Fibroblast of lung (primary cell): ENCODE measurements around the gene PIAS4.

Source experiments
- EZH2 ChIP-seq: IDR thresholded peaks from 2 replicates; pipeline ENCODE4 v1.5.1; 2012; ENCODE audit warnings: low read length, control low read depth, mild to moderate bottlenecking; ENCODE audit errors: missing control alignments
- TF ChIP-seq, protein P1 (sequence below), 2 donors: IDR thresholded peaks in 1 of 2; conservative IDR thresholded peaks in 1 of 2; 1 replicate in 1 of 2; 2 replicates in 1 of 2; pipeline ENCODE4 v1.5.1; 2011 to 2012; ENCODE audit warnings: low read length in 2 of 2, control low read depth in 1 of 2, inconsistent platforms in 1 of 2, low read depth in 1 of 2, mild to moderate bottlenecking in 1 of 2

DNA sequence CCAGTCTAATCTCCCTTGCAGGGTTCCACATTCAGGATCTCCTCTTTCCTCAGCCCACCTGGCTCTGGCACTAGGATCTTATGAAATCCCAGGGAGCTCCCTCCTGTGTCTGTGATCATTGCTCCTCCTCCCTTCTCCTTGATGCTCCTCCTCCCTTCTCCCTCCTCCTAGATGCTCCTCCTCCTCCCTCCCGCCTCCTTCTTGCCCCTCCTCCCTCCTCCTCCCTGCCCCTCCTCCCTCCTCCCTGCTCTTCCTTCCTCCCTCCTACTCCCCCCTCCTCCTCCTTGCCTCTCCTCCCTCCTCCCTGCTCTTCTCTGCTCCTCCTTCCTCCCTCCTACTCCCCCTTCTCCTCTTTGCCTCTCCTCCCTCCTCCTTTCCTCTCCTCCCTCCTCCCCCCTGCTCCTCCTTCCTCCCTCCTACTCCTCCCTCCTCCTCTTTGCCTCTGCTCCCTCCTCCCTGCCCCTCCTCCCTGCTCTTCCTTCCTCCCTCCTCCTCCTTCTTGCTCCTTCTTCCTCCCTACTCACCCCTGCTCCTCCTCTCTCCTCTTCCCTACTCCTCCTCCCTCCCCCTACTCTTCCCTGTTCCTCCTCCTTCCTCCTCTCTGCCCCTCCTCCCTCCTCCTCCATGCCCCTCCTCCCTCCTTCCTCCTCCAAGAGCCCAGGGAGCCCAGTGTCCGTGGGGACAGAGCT is 74.0 kb downstream of the PIAS4 start:
- TF ChIP-seq, protein P1, sequence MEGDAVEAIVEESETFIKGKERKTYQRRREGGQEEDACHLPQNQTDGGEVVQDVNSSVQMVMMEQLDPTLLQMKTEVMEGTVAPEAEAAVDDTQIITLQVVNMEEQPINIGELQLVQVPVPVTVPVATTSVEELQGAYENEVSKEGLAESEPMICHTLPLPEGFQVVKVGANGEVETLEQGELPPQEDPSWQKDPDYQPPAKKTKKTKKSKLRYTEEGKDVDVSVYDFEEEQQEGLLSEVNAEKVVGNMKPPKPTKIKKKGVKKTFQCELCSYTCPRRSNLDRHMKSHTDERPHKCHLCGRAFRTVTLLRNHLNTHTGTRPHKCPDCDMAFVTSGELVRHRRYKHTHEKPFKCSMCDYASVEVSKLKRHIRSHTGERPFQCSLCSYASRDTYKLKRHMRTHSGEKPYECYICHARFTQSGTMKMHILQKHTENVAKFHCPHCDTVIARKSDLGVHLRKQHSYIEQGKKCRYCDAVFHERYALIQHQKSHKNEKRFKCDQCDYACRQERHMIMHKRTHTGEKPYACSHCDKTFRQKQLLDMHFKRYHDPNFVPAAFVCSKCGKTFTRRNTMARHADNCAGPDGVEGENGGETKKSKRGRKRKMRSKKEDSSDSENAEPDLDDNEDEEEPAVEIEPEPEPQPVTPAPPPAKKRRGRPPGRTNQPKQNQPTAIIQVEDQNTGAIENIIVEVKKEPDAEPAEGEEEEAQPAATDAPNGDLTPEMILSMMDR (conservative IDR thresholded peaks at IDR 0.05 in 1 of 2, IDR thresholded peaks at IDR 0.05 in 1 of 2; ENCODE audit: low read depth in 1 of 2, low read length in 2 of 2), result no peak
- no peak for TF ChIP-seq EZH2
